HTERT RPE-1 (cell line): ENCODE measurements around the gene MORF4L1.
"Not testable (repeated sequence)": the region's sequence is repeated elsewhere in the genome, so short reads cannot be mapped to it uniquely, and the experiment has no call there.

Experiments
- in situ Hi-C: fragments of 300-500 bp; cut with MboI; formaldehyde crosslinking; loops from 4 replicates; pipeline ENCODE4 v1.14.3; 2020; ENCODE audit warnings: low sequenced_read_pairs

The MORF4L1 gene

GRCh38 chr15:78923480-78924360 is 51.0 kb downstream of the MORF4L1 start:
- in situ Hi-C loops = no loop called here

- in situ Hi-C loops = no loop called here
Observed at GRCh38 chr15:78925076-78925624, 52.5 kb downstream of the MORF4L1 start.

DNA sequence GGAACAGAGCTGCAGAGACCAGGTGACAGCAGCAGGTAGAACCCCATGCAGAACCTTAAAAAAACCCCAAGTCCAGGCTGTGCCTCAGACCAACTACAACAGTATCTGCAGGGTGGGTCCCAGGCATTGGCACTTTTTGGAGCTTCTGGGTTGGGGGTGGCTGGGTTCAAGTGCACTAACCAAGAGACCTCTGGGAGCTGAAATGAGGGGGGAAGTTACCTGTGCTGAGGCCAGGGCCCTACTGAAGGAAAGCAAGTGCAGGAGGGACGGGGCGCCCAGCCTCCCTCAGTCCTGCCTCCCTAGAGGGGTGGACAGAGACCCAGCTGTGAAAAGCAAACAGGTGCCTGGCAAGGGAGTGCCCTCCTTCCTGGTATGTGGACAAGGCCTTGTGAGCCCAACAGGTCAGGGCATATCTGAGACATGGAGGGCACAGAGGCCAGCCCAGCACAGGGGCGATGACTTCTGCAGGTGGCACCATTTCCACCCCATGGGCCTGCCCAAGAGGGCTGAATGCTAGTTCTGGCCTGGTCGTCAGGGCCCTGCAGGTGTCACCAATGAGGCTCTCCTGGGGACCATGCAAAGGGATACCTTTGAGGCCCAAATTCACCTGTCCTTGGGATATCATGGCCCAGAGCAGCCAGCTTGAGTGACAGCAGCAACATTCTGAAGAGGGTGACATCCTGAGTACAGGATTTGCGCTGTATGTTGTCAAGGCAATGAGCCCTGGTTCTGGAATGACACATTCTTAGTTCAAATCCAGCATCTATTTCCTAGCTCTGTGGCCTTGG is 53.5 kb downstream of the MORF4L1 start:
- in situ Hi-C loops = no loop called here

GRCh38 chr15:78927077-78927790 is 54.5 kb downstream of the MORF4L1 start:
- in situ Hi-C loops = no loop called here

DNA sequence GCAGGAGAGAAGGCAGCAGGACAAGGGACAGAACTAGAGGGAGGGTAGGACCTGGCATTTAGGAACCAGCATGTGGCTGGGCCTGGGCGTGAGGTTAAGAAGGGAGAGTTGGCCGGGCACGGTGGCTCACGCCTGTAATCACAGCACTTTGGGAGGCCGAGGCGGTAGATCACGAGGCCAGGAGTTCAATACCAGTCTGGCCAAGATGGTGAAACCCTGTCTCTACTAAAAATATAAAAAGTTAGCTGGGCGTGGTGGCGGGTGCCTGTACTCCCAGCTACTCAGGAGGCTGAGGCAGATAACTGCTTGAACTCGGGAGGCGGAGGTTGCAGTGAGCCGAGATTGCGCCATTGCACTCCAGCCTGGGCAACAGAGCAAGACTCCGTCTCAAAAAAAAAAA is 55.5 kb downstream of the MORF4L1 start:
- in situ Hi-C loops = not testable (repeated sequence)

DNA sequence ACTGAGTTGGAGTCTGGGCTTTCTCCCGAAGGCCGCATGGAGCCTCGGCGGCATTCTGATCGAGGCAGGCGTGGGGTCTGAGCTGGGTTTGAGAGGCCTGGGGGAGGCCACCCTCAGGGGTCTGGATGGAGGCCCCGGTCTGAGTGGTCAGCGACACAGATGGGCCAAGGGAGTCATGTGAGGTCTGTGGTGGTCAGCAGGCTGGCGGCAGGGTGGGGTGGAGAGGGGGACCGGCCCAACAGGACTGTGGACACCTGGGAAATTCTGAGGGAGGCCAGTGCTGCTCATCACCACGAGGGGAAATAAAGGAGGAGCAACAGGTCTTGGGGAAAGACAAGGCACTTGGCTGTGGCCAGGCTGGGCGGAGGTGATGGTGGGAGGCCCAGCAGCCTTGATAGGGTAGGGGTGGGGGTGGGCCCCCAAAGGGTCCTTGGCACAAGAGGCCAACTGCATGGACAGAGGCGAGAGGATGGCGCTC is 56.0 kb downstream of the MORF4L1 start:
- in situ Hi-C loops = no loop called here

- in situ Hi-C loops = no loop called here
Observed at GRCh38 chr15:78929536-78930264, 57.0 kb downstream of the MORF4L1 start.

DNA sequence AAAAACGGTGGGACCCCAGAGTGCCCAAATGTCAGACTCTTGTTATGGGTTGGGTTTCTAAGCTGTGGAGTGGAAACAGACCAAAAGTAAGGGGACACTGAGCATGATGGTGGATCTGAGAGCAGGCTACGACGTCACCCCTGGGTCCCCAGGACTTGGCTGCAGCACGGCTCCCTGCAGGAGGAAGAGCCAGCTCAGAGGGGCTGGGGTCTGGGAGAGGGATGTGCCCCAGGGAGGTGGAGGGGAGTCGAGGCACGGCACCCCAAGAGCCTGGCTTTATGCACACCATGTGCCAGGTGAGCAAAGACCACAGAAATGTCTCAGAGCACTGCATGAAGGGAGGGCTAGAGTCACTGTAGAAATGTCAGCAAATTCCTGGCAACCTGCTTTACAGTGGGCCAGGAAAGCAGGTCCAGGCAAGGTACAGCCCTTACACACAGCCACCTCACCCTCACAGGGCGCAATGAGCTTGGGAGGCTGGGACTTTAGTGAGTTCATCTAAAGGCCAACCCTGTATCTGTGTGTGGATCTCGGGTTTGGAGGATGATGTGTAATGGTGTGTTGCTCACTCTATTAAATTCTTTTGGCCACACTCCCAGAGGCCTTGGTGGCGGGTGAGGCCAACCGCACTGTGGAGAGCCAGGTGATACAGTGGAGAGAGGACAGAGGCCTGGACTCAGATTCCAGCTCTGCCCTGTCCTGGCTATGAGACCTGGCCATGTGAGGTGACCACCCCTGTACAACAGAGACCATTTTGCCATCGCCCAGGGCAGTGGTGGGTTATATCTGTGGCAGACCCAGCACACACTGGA is 58.1 kb downstream of the MORF4L1 start:
- in situ Hi-C loops = no loop called here

DNA sequence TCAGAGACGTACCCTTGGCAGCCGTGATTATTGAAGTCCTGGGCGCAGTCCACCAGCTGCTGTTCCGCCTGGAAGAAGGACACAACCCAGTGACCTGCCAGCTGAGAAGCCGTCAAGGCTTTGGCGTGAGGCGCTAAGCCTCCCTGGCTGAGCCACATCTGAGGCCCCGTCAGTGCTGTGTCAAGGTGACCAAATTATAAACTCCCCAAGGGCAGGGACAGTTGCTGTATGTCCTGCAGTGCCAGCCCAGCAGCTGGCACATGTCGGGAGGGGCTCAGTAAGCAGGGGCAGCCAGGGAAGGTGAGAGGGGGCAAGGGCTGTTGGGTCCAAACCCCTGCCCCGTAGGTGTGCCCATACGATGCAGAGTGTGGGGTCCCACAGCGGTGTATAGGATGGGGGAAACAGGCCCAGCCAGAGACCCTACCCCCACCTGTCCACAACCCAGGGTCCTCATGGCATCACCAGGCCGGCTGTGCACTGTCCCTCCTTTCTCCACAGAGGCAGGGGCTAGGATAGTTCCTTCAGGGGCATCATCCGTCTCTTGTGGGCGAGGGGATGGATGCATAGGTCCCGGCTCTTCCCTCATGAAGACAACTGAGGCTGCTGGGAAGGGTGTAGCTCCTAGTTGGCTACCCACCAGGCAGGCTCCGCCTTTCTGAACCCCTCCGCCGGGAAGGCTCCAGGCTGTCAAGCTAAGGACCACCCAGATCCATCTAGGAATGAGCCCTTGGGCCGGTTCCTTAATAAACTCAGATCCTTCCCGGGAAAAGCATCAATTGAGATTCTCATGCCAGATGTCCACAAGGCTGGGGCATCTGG is 59.0 kb downstream of the MORF4L1 start:
- in situ Hi-C loops = no loop called here

DNA sequence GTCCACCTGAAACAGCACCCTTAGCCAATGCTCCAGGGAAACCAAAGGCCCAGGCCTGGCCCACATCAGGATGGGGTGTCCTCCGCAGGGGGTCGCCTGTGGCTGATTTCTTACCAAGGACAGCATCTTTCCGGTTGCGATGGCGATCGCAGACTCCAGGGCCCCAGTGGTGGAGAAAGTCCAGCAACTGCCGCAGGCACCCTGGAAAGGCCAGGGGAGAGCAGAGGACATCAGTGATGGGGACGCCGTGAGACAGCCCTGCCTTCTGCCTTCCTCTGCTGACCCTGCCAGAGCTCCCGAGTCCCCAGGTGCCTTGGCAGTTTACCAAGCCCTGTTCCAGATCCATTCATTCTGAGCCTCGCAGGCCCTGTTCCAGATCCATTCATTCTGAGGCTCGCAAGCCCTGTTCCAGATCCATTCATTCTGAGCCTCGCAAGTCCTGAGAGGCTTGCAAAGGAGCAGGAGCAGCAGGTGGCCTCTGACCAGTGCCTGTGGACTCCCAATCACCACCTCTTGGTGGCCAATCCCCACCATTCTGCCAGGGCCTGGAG is 59.6 kb downstream of the MORF4L1 start:
- in situ Hi-C loops = no loop called here

DNA sequence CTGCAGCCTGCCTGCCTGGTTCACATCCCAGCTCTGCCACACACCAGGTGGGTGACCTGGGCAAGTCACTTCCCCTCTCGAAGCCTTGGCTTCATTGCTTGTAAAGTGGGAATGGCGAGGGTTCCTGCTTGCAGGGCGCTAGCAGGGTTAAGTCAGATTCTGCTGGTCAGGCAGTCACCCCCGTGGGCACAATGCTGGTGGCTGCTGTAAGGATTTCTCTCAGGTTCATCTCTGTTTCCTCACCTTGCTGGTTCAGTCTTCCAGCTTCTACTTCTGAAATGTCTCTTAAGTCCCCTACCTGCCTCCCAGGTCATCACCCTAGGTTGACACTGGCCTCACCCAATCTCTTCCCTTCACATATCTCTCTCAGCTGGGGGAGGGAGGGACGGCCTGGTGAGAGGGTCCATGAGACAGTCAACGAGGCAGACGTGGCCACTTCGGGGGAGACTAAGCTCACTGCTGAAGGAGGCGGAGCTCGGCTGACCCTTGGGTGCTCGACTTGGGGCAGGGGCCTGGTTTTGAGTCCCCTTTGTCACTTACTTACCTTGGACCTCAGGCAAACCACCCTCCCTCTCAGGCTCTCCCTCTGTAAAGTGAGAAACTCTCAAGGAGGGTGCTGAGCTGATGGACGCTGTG is 60.6 kb downstream of the MORF4L1 start:
- in situ Hi-C loops = no loop called here

GRCh38 chr15:78933823-78934654 is 61.3 kb downstream of the MORF4L1 start:
- in situ Hi-C loops = no loop called here

- in situ Hi-C loops = no loop called here
Observed at GRCh38 chr15:78934655-78935023, 61.9 kb downstream of the MORF4L1 start.

GRCh38 chr15:78937132-78937739 is 64.5 kb downstream of the MORF4L1 start:
- in situ Hi-C loops = no loop called here

DNA sequence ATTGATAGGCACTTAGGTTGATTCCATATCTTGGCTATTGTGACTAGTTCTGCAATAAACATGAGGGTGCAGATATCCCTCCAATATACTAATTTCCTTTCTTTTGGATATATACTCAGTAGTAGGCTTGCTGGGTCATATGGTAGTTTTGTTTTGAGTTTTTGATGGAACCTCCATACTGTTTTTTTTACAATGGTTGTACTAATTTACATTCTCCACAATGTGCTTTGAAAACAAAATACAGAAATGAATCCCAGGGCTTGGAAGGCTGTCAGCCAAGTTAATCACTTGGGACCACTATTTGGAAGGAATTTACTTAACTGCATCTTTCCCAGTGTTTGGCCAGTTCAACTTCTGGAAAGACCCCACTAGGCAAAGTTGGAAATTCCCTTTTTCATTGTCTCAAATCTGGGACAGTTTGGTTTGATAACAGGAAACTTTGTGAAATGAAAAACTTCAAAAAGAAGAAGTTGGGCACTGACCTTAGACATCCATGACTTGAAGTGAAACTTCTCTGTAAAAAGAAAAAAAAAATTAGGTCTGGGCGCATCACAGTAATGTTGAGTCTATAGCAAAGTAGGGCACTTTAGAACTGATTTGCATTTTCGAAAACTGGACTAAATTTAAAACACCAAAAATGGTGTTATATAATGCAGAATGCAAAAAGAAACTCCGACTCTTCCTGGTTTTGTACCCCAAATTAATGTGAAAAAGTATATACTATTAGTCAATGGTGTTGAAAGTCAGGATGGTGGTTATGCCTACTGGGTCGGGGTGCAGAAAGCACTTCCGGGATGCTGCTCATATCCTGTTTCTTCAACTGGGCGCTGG is 66.2 kb downstream of the MORF4L1 start:
- in situ Hi-C loops = no loop called here

- in situ Hi-C loops = no loop called here
Observed at GRCh38 chr15:78942741-78943140, 70.1 kb downstream of the MORF4L1 start.
